ENCODE results near the gene AMPD1.

AMPD1 gene

DNA sequence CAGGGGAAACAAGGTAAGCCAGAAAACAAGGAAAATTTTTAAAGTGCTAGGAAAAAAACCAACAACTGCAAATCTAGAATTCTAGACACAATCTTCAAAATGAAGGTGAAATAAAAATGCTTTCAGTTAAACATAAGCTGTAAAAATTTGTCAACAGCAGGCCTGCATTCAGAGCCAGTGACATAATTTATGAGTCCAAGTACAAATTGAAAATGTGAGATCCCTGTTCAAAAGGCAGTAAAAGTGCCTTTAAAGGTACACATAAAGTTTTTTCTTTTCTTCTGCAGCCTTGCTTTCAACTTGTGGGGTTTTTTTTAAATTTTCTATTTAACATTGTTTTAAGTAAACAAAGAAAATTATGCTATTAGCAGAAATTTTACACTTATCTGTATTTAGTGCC lies 62.9 kb downstream of the AMPD1 start:
- H3K9ac ChIP-seq (ENCODE audit: low read depth, low read length), result no peak overlapping the region
- H3K9me3 ChIP-seq (ENCODE audit: control insufficient read depth, insufficient read depth, low read length), result no peaks in the 10 kb centered on the region
- no peaks in the 10 kb centered on the region for H3K36me3 ChIP-seq (ENCODE audit: insufficient read depth, low read length)
- H3K4me1 ChIP-seq (ENCODE audit: insufficient read depth, low read length), result no peaks in the 10 kb centered on the region

DNA sequence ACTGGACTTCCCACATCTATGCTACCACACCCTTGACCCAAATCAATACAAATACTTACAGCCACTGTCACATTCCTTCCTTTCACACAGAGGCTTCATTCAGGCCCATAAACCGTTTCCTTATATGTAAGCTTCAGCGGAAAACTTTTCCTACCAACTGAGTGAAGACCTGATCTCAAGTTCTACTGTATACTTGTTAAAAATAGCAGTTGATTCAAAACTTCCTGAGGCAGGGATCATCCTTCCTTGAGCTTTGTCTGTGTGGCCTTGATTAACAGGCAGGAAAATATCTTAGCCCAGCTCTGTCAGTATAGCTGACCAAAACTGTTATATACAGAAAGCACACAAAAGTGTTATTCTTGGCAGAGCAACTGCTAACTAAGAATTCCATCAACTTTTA lies 68.2 kb downstream of the AMPD1 start:
- no peaks in the 10 kb centered on the region for H3K9me3 ChIP-seq (ENCODE audit: control insufficient read depth, insufficient read depth, low read length)
- H3K36me3 ChIP-seq (ENCODE audit: insufficient read depth, low read length), result no peaks in the 10 kb centered on the region
- no peak overlapping the region for H3K9ac ChIP-seq (ENCODE audit: low read depth, low read length)
- no peaks in the 10 kb centered on the region for H3K4me1 ChIP-seq (ENCODE audit: insufficient read depth, low read length)

DNA sequence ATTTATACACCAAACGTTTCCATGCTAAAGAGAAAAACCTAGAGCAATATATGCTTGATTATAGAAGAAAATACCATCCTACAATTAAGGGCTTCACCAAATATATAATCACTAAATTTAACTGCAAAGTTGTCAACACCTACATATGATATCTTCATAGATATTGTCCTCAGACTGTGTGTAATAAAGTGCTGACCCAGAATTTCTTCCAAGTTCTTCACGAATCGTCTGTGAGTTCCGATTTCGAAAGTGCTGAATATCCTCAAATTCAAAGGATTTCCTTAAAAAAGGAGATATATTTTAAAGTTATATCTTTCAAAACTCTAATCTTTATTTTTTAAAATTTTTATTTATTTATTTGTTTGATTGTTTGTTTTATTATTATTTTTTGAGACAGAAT lies 72.0 kb downstream of the AMPD1 start:
- Histone ChIP-seq H3K36me3 (ENCODE audit: insufficient read depth, low read length) (no peaks in the 10 kb centered on the region), H3K9ac (ENCODE audit: low read depth, low read length) (no peak overlapping the region), H3K4me1 (ENCODE audit: insufficient read depth, low read length) (no peaks in the 10 kb centered on the region), H3K9me3 (ENCODE audit: control insufficient read depth, insufficient read depth, low read length) (no peaks in the 10 kb centered on the region)
